IPS-NIHi7 (cell line): ENCODE data around the gene ATXN7L1.
"Not testable (repeated sequence)": the region's sequence is repeated elsewhere in the genome, so short reads cannot be mapped to it uniquely, and the experiment has no call there.

ENCODE experiments used
- DNase-seq: peaks from one replicate; pipeline ENCODE4 v3.0.0; 2012; ENCODE audit warnings: mixed read lengths; ENCODE audit errors: extremely low spot score

The ATXN7L1 gene

GRCh38 chr7:105619590-105619989 is 256.8 kb downstream of the ATXN7L1 start:
- DNase-seq, result no peak

- DNase-seq, result no peak
Observed at GRCh38 chr7:105618016-105618296, 258.4 kb downstream of the ATXN7L1 start.

GRCh38 chr7:105617280-105618015 is 259.0 kb downstream of the ATXN7L1 start:
- no peak for DNase-seq

GRCh38 chr7:105614341-105614840 is 262.0 kb downstream of the ATXN7L1 start:
- no peak for DNase-seq

- no peak for DNase-seq
Observed at GRCh38 chr7:105613611-105614330, 262.6 kb downstream of the ATXN7L1 start.

- DNase-seq, result no peak
Observed at GRCh38 chr7:105612806-105613205, 263.6 kb downstream of the ATXN7L1 start.

GRCh38 chr7:105611856-105612775 is 264.3 kb downstream of the ATXN7L1 start:
- DNase-seq, result no peak

- no peak for DNase-seq
Observed at GRCh38 chr7:105610165-105610930, 266.1 kb downstream of the ATXN7L1 start.

GRCh38 chr7:105602325-105603305 is 273.8 kb downstream of the ATXN7L1 start:
- no peak for DNase-seq

- DNase-seq, result no peak
Observed at GRCh38 chr7:105600720-105601550, 275.5 kb downstream of the ATXN7L1 start.

GRCh38 chr7:105599551-105599950 is 276.8 kb downstream of the ATXN7L1 start:
- no peak for DNase-seq

- DNase-seq, result not testable (repeated sequence)
Observed at GRCh38 chr7:105599080-105599479, 277.3 kb downstream of the ATXN7L1 start.

GRCh38 chr7:105596866-105597265 is 279.5 kb downstream of the ATXN7L1 start:
- DNase-seq, result no peak

- no peak for DNase-seq
Observed at GRCh38 chr7:105594034-105594433, 282.4 kb downstream of the ATXN7L1 start.

- no peak for DNase-seq
Observed at GRCh38 chr7:105591522-105591921, 284.9 kb downstream of the ATXN7L1 start.

- no peak for DNase-seq
Observed at GRCh38 chr7:105590793-105591192, 285.6 kb downstream of the ATXN7L1 start.

GRCh38 chr7:105589356-105590077 is 286.9 kb downstream of the ATXN7L1 start:
- DNase-seq, result peak; percentile 77

GRCh38 chr7:105587909-105588635 is 288.3 kb downstream of the ATXN7L1 start:
- DNase-seq, result no peak
